Measurements from ENCODE around the gene ANO9.
A peak's percentile ranks its signal among the peaks of the same experiment; 100 is the strongest.

Gene ANO9

DNA sequence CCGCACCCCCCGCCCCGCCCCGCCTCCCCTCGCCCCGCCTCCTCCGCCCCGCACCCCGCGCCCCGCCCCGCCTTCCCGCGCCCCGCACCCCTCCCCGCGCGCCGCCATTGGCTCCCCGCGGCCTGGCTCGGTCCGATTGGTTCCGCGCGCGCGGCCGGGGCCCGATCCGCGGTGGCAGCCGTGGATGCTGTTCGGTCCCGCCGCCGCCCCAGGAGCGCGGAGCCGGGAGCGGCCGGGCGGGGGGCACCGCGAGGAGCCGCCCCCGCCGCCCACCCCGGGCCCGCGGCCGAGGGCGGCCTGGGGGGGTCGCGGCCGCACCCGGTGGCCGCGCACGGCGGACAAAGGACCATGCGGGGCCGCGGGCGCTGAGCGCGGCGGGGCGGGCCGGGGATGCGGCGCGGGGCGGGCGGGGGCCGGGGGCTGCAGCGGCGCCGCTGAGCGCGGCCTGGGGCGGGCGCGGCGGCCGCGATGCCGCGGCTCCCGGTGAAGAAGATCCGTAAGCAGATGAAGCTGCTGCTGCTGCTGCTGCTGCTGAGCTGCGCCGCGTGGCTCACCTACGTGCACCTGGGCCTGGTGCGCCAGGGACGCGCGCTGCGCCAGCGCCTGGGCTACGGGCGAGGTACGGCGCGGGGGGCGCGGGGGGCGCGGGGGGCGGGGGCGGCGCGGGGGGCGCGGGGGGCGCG lies 72.3 kb downstream of the ANO9 start, which contains the start of gene B4GALNT4:
Gene B4GALNT4 (plus strand): TSS at position 164 of the 683 bp plus-strand sequence. CDS start 305 bp downstream, at position 469.
- peak in 1 of 2 experiments; percentile 26 for DNase-seq (ENCODE audit: low read depth in 2 of 2)

DNA sequence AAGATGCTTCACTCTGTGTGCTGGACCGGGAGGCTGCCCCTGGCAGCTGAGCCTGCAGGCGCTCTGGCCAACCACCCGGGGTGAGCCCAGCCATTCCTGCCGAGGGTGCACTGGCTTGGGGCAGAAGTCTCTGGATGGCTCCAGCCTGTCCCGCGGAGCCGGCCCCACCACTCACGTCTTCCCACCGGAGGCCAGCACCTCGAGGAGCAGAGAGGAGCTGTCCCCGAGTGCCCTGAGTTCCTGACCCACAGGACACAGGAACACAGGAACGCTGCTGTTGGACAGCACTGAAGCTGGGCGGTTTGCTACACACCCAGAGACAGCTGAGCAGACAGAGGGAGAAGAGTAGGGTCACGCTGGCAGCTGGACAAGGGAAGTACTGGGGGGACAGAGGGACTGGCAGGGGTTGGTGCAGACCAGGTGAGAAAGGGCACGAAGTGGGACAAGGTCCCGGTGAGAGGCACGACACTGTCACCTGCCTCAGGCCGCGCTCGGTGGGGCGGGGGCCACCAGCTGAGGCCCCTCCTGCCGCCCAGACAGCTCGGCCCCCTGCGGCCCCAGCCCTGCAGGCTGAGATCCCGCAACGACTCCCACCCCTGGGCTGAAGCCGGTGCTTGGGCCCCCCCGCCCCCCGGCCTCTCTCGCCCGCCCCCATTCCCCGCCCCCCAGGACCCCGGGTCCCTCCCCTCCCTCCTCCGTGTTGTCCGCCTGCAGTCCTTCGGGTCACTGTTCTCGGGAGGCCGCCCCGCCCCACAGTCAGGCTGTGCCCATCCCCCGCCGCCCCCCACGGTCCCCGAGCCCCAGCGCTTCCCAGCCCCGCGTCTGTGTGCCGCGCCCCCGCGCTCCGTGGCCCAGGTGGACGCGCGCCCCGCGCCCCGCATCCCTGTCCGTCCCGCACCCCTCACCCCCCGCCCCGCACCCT lies 73.1 kb downstream of the ANO9 start:
- DNase-seq (ENCODE audit: low read depth in 2 of 2) = no peak

DNA sequence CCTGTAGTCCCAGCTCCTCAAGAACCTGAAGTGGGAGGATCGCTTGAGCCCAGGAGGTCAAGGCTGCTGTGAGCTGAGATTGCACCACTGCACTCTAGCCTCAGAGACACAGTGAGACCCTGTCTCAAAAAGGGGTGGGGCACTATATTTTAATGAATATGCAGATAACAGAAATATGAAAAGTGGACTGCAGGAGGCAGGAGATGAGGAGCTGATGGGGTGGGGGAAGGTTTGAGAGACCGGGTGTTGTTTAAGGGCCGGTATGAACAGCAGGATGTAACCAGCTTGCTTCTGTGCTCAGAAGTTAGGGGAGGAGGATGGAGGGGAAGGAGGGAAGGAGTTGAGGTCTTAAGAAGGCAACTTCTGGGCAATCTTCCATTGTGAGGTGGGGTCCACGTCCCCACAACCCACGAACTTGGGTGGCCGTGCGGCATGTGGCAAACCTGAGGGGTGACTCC lies 73.8 kb downstream of the ANO9 start:
- DNase-seq (ENCODE audit: low read depth in 2 of 2) = no peak
